Gastroesophageal sphincter (tissue), 3 donors: ENCODE data around the gene SND1.

ENCODE experiments used
- EP300 ChIP-seq: sonication (generic); formaldehyde crosslinking; IDR thresholded peaks from one replicate; pipeline ENCODE4 v1.6.1; 2017; ENCODE audit warnings: antibody characterized with exemption, mild to moderate bottlenecking
- POLR2A ChIP-seq, 2 donors: fragments of 450-650 bp; IDR thresholded peaks; one replicate each; pipeline ENCODE4 v1.6.1; 2017; ENCODE audit warnings: antibody characterized with exemption in 2 of 2, mild to moderate bottlenecking in 2 of 2, moderate library complexity in 1 of 2
- POLR2AphosphoS5 ChIP-seq: sonication (generic); formaldehyde crosslinking; IDR thresholded peaks from one replicate; pipeline ENCODE4 v1.6.1; 2017; ENCODE audit warnings: antibody characterized with exemption
- TF ChIP-seq, protein P1 (sequence below), 4 experiments: fragments of 200-600 bp in 2 of 4; fragments of 450-650 bp in 2 of 4; sonication (generic) in 1 of 4; IDR thresholded peaks; one replicate each; pipeline ENCODE4 v1.5.1; 2017 to 2019; ENCODE audit warnings: antibody characterized with exemption in 4 of 4, mild to moderate bottlenecking in 2 of 4, moderate library complexity in 2 of 4

DNA sequence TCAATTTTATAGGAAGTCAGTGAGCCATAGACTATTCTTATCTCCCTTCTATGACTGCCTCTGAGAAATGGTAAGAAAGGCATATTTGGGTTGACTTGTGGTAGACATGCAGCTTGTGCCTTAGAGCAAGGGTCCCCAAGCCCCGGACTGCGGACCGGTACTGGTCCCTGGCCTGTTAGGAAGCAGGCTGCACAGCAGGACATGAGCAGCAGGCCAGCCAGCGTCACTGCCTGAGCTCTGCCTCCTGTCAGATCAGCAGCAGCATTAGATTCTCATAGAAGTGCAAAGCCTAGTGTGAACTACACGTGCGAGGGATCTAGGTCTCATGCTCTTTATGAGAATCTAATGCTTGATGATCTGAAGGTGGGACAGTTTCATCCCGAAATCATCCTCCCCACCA is 180.6 kb downstream of the SND1 start:
- TF ChIP-seq, protein P1, sequence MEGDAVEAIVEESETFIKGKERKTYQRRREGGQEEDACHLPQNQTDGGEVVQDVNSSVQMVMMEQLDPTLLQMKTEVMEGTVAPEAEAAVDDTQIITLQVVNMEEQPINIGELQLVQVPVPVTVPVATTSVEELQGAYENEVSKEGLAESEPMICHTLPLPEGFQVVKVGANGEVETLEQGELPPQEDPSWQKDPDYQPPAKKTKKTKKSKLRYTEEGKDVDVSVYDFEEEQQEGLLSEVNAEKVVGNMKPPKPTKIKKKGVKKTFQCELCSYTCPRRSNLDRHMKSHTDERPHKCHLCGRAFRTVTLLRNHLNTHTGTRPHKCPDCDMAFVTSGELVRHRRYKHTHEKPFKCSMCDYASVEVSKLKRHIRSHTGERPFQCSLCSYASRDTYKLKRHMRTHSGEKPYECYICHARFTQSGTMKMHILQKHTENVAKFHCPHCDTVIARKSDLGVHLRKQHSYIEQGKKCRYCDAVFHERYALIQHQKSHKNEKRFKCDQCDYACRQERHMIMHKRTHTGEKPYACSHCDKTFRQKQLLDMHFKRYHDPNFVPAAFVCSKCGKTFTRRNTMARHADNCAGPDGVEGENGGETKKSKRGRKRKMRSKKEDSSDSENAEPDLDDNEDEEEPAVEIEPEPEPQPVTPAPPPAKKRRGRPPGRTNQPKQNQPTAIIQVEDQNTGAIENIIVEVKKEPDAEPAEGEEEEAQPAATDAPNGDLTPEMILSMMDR (IDR thresholded peaks at IDR 0.05), result no peak
- TF ChIP-seq POLR2AphosphoS5, result no peak
- no peak for TF ChIP-seq POLR2A (IDR thresholded peaks at IDR 0.05)
- TF ChIP-seq EP300, result no peak
